Natural killer cell treated with Interleukin-12 subunit alpha and Interleukin-12 subunit beta and Interleukin-15 and Interleukin-18, amount 100 ng/mL, for 72 hours (primary cell): ENCODE measurements around the gene CAMK1D. TPM values are rescaled to one million over a fixed set of nuclear protein-coding genes. Genes with fewer than 3 reads are reported as not detected.
"Not testable (repeated sequence)": the region's sequence is repeated elsewhere in the genome, so short reads cannot be mapped to it uniquely, and the experiment has no call there.

Source experiments
- ATAC-seq, 2 donors: fragments of 150-1000 bp; cut with Tn5 transposase in 1 of 2; sonication (Bioruptor Pico), chemical (Tn5 transposase) in 1 of 2; 2 replicates each; pipeline ENCODE4 v1.10.0; 2021
- DNase-seq: peaks from one replicate; pipeline ENCODE4 v3.0.0; 2022; ENCODE audit warnings: low spot score
- H3K27ac Mint-ChIP-seq, 2 donors: 1 replicate in 1 of 2; 2 replicates in 1 of 2; pipeline ENCODE4 v1.8.0; 2022; ENCODE audit warnings: mixed read lengths in 2 of 2, mild to moderate bottlenecking in 1 of 2, moderate library complexity in 1 of 2
- H3K27me3 Mint-ChIP-seq, 2 donors: 1 replicate in 1 of 2; 2 replicates in 1 of 2; pipeline ENCODE4 v1.8.0; 2022; ENCODE audit warnings: mixed read lengths in 2 of 2
- H3K36me3 Mint-ChIP-seq: one replicate; pipeline ENCODE4 v1.8.0; 2022; ENCODE audit warnings: mixed read lengths
- H3K4me1 Mint-ChIP-seq, 2 donors: 1 replicate in 1 of 2; 2 replicates in 1 of 2; pipeline ENCODE4 v1.8.0; 2022; ENCODE audit warnings: low read depth in 2 of 2, mixed read lengths in 2 of 2, mild to moderate bottlenecking in 1 of 2
- H3K4me3 Mint-ChIP-seq: one replicate; pipeline ENCODE4 v1.8.0; 2022; ENCODE audit warnings: mixed read lengths
- H3K9me3 Mint-ChIP-seq: 2 replicates; pipeline ENCODE4 v1.8.0; 2022; ENCODE audit warnings: mixed read lengths
- total RNA-seq, 2 donors: library from RNA; stranded (reverse); gene quantifications; one replicate each; pipeline ENCODE4 v1.2.3, GENCODE V29; 2022

The CAMK1D gene
- total RNA-seq, 2 donors from 2014 or later, result 16.3 to 36.9 TPM

GRCh38 chr10:12543589-12543988, 194.2 kb downstream of the CAMK1D start:
- Mint-ChIP-seq H3K27ac (no peak overlapping the region), H3K9me3 (peaks cover 12% of the 10 kb centered on the region), H3K27me3 (no peaks in the 10 kb centered on the region), H3K4me3 (no peak overlapping the region), H3K36me3 (no peaks in the 10 kb centered on the region), H3K4me1 (peaks cover 29 to 44% of the 10 kb centered on the region in 2 donors)
- DNase-seq (no peak), ATAC-seq (no peak)

- not testable (repeated sequence) for H3K4me3 Mint-ChIP-seq, H3K27ac Mint-ChIP-seq, DNase-seq, H3K27me3 Mint-ChIP-seq, ATAC-seq, H3K36me3 Mint-ChIP-seq
- Mint-ChIP-seq H3K9me3 (peaks cover 12% of the 10 kb centered on the region), H3K4me1 (peaks cover 26 to 40% of the 10 kb centered on the region in 2 donors)
Observed at GRCh38 chr10:12546160-12546802, 196.9 kb downstream of the CAMK1D start.

- Mint-ChIP-seq H3K36me3 (no peaks in the 10 kb centered on the region), H3K27me3 (no peaks in the 10 kb centered on the region), H3K4me3 (no peak overlapping the region), H3K27ac (peak overlapping the region in 1 of 2 donors; percentile 43), H3K9me3 (peaks cover 12% of the 10 kb centered on the region), H3K4me1 (peaks cover 26 to 39% of the 10 kb centered on the region in 2 donors)
- DNase-seq, result no peak
- ATAC-seq, result peak in 1 of 2 donors; percentile 28
Observed at GRCh38 chr10:12547301-12547771, 198.0 kb downstream of the CAMK1D start.

DNA sequence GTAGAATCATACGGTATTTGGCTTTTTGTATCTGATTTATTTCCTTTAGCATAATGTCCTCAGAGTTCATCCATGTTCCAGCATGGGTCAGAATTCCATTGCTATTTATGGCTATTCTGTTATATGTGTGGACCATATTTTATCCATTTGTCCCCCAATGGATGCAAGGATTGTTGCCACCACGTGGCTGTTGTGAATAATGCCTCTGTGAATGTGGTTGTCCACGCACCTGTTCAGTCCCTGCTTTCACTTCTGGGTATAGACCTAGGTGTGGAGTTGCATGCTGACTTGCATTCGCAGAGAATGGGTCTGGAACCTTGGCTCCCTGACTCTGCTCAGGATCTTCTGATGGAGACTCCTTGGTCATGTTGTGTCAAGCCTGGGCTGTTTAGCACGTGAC, 199.9 kb downstream of the CAMK1D start:
- peaks cover 12% of the 10 kb centered on the region for H3K9me3 Mint-ChIP-seq
- no peak for ATAC-seq

DNA sequence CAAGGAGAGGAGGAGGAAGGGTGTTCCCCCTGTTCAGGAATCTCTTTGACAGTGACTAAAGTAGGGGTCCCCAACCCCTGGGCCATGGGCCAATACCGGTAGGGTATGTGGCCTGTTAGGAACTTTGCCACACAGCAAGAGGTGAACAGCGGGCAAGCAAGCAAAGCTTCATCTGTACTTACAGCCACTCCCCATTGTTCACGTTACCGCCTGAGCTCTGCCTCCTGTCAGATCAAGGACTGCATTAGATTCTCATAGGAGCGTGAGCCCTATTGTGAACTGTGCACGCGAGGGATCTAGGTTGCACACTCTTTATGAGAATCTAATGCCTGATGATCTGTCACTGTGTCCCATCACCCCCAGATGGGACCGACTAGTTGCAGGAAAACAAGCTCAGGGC, 201.6 kb downstream of the CAMK1D start:
- peaks cover 4% of the 10 kb centered on the region for H3K9me3 Mint-ChIP-seq
- H3K4me1 Mint-ChIP-seq, result peaks cover 23 to 29% of the 10 kb centered on the region in 2 donors
- DNase-seq, result no peak
- ATAC-seq, result no peak
- H3K27ac Mint-ChIP-seq, result no peak overlapping the region
- H3K27me3 Mint-ChIP-seq, result no peaks in the 10 kb centered on the region
- no peak overlapping the region for H3K4me3 Mint-ChIP-seq
- H3K36me3 Mint-ChIP-seq, result peaks cover 5% of the 10 kb centered on the region

More for the DNA sequence above, 199.9 kb downstream of the CAMK1D start:
- no peak overlapping the region for H3K4me3 Mint-ChIP-seq
- H3K36me3 Mint-ChIP-seq, result no peaks in the 10 kb centered on the region
- no peak for DNase-seq
- H3K4me1 Mint-ChIP-seq, result peaks cover 26 to 39% of the 10 kb centered on the region in 2 donors
- H3K27me3 Mint-ChIP-seq, result no peaks in the 10 kb centered on the region
- H3K27ac Mint-ChIP-seq, result no peak overlapping the region

GRCh38 chr10:12556039-12556438, 206.7 kb downstream of the CAMK1D start:
- no peak for ATAC-seq
- peaks cover 5 to 21% of the 10 kb centered on the region in 2 donors for H3K4me1 Mint-ChIP-seq
- H3K27ac Mint-ChIP-seq, result no peak overlapping the region
- no peak for DNase-seq
- H3K36me3 Mint-ChIP-seq, result peaks cover 5% of the 10 kb centered on the region
- H3K9me3 Mint-ChIP-seq, result no peaks in the 10 kb centered on the region
- no peaks in the 10 kb centered on the region for H3K27me3 Mint-ChIP-seq
- no peak overlapping the region for H3K4me3 Mint-ChIP-seq

GRCh38 chr10:12559578-12560178, 210.3 kb downstream of the CAMK1D start:
- H3K36me3 Mint-ChIP-seq, result peaks cover 5% of the 10 kb centered on the region
- H3K27ac Mint-ChIP-seq, result no peak overlapping the region
- H3K4me3 Mint-ChIP-seq, result no peak overlapping the region
- H3K4me1 Mint-ChIP-seq, result peaks cover 21 to 38% of the 10 kb centered on the region in 2 donors
- no peak for DNase-seq
- H3K27me3 Mint-ChIP-seq, result no peaks in the 10 kb centered on the region
- no peaks in the 10 kb centered on the region for H3K9me3 Mint-ChIP-seq
- peak in 1 of 2 donors; percentile 15 for ATAC-seq

- Mint-ChIP-seq H3K36me3 (no peaks in the 10 kb centered on the region), H3K4me3 (no peak overlapping the region), H3K27ac (no peak overlapping the region), H3K9me3 (no peaks in the 10 kb centered on the region), H3K27me3 (no peaks in the 10 kb centered on the region), H3K4me1 (peaks cover 21 to 35% of the 10 kb centered on the region in 2 donors)
- no peak for ATAC-seq
- no peak for DNase-seq
Observed at GRCh38 chr10:12561307-12561706, 212.0 kb downstream of the CAMK1D start.

GRCh38 chr10:12561720-12562119, 212.4 kb downstream of the CAMK1D start:
- Mint-ChIP-seq H3K9me3 (no peaks in the 10 kb centered on the region), H3K4me1 (peaks cover 17 to 37% of the 10 kb centered on the region in 2 donors), H3K36me3 (no peaks in the 10 kb centered on the region), H3K27me3 (no peaks in the 10 kb centered on the region), H3K4me3 (no peak overlapping the region), H3K27ac (no peak overlapping the region)
- no peak for DNase-seq
- no peak for ATAC-seq

DNA sequence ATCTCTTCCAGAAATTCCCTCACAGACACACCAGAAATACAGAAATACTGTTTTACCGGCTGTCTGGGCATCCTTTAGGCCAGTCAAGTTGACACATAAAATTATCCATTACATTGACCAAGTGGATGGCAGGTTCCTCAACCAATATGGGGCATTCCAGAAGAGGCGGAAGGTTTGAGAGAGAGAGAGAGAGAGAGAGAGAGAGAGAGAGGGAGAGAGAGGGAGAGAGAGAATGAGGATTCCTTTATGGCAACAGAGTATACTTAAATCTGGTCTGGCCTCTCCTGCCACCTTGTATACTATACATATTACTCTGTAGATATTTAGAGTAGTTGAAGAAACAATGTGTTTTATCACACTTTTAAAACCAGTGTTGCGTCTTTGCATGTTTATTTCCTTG, 214.1 kb downstream of the CAMK1D start:
- DNase-seq (no peak), ATAC-seq (no peak)
- no peaks in the 10 kb centered on the region for H3K36me3 Mint-ChIP-seq
- peaks cover 19 to 33% of the 10 kb centered on the region in 2 donors for H3K4me1 Mint-ChIP-seq
- no peaks in the 10 kb centered on the region for H3K27me3 Mint-ChIP-seq
- no peak overlapping the region for H3K4me3 Mint-ChIP-seq
- H3K9me3 Mint-ChIP-seq, result no peaks in the 10 kb centered on the region
- peak overlapping the region; percentile 15 to 76 for H3K27ac Mint-ChIP-seq

- H3K4me1 Mint-ChIP-seq, result peaks cover 21 to 33% of the 10 kb centered on the region in 2 donors
- H3K36me3 Mint-ChIP-seq, result no peaks in the 10 kb centered on the region
- H3K4me3 Mint-ChIP-seq, result peak overlapping the region; percentile 36
- H3K27ac Mint-ChIP-seq, result peak overlapping the region; percentile 15 to 76
- ATAC-seq (peak in 1 of 2 donors; percentile 69), DNase-seq (no peak)
- no peaks in the 10 kb centered on the region for H3K9me3 Mint-ChIP-seq
- no peaks in the 10 kb centered on the region for H3K27me3 Mint-ChIP-seq
Observed at GRCh38 chr10:12564173-12564572, 214.8 kb downstream of the CAMK1D start.

GRCh38 chr10:12566161-12567115, 217.1 kb downstream of the CAMK1D start:
- no peaks in the 10 kb centered on the region for H3K9me3 Mint-ChIP-seq
- no peak overlapping the region for H3K4me3 Mint-ChIP-seq
- DNase-seq (no peak), ATAC-seq (no peak)
- no peak overlapping the region for H3K27ac Mint-ChIP-seq
- H3K36me3 Mint-ChIP-seq, result no peaks in the 10 kb centered on the region
- no peaks in the 10 kb centered on the region for H3K27me3 Mint-ChIP-seq
- peaks cover 21 to 27% of the 10 kb centered on the region in 2 donors for H3K4me1 Mint-ChIP-seq

DNA sequence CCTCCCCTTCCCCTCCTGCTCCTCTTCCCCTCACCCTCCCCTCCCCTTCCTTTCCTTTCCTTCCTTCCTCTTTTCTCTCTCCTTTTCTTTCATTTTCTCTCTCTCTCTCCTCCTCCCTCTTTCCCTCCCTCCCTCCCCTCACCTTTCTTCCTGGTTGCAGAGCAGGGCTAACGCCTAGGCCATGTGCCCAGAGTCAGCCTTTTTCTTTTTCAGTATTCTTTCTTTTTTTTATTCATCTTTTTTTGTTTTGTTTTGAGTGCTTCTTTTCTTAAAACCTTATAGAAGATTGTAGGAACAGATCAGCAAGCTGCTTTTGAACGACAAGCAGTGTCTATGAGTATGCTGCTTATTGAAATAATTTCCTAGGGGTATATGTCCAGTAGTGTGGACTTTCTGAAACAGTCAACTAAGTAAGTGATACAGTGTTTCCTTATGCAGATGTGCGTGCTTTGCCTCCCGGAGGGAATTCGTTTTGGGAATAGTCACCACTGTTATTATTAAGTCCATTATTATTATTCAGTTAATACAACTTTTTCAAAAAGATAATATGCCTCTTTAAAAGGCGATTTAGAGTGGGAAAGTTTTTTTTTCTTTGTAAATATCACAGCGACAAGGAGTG, 219.2 kb downstream of the CAMK1D start:
- no peak for ATAC-seq
- H3K27ac Mint-ChIP-seq, result peak overlapping the region; percentile 49 to 83

More for the DNA sequence above, 219.2 kb downstream of the CAMK1D start:
- H3K27me3 Mint-ChIP-seq, result no peaks in the 10 kb centered on the region
- no peaks in the 10 kb centered on the region for H3K36me3 Mint-ChIP-seq
- no peak overlapping the region for H3K4me3 Mint-ChIP-seq
- DNase-seq, result no peak
- peaks cover 18 to 22% of the 10 kb centered on the region in 2 donors for H3K4me1 Mint-ChIP-seq
- H3K9me3 Mint-ChIP-seq, result no peaks in the 10 kb centered on the region
